Stimulated activated CD8-positive, alpha-beta memory T cell treated with anti-CD3 and anti-CD28 coated beads, Interleukin-4, amount 100 ng/mL, for 1 hour (primary cell): ENCODE measurements around the gene VWA8.
"Not testable (repeated sequence)": the region's sequence is repeated elsewhere in the genome, so short reads cannot be mapped to it uniquely, and the experiment has no call there.

ENCODE experiments used
- DNase-seq, 2 donors: peaks; one replicate each; pipeline ENCODE4 v3.0.0-alpha.2; 2020; ENCODE audit warnings: low read depth in 2 of 2, low spot score in 1 of 2

VWA8 gene

GRCh38 chr13:41859565-41859964, 101.3 kb downstream of the VWA8 start:
- DNase-seq: no peak

- no peak for DNase-seq
Measured at GRCh38 chr13:41858780-41859179, 102.1 kb downstream of the VWA8 start.

DNA sequence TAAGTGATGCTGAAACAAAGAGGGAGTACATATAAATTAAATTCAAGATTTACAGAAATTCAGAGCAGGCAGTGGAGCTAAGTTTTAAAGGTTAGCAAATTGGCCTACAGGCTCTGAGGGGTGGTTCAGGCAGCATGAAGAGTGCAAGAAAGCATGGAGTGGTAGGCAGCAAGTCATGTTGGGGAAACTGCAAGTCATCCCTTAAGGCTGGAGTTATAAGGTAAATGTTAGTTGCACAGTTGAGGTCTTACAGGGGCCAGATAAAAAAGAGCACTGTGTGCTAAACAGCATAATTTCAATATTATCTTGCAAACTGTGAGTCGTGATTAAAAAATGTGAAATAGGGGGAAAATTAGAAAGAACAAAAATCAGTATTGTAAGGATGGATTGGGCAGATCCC, 106.2 kb downstream of the VWA8 start:
- no peak for DNase-seq

- DNase-seq: no peak
Measured at GRCh38 chr13:41851351-41851750, 109.6 kb downstream of the VWA8 start.

GRCh38 chr13:41848435-41849255, 112.3 kb downstream of the VWA8 start:
- no peak for DNase-seq

- no peak for DNase-seq
Measured at GRCh38 chr13:41847216-41847615, 113.7 kb downstream of the VWA8 start.

- no peak for DNase-seq
Measured at GRCh38 chr13:41842036-41842620, 118.8 kb downstream of the VWA8 start.

DNA sequence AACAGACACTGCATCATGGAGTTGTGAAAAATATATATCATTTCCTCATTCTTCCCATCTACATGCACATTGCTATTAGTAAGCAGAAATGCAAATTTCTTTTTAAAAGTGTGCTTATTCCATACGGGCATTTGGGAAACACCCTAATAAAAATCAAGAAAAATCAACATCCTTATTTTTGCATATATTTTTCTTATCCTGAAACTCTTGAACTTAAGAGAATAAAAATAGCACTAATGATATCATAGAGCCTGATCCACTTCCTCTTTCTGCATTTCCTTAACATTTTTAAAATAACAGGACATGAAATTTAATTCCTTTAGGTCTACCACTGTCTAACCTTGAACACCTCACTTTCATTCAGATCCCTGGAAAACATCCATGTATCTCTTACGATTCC, 123.3 kb downstream of the VWA8 start:
- no peak for DNase-seq

- DNase-seq: no peak
Measured at GRCh38 chr13:41835871-41836270, 125.0 kb downstream of the VWA8 start.

DNA sequence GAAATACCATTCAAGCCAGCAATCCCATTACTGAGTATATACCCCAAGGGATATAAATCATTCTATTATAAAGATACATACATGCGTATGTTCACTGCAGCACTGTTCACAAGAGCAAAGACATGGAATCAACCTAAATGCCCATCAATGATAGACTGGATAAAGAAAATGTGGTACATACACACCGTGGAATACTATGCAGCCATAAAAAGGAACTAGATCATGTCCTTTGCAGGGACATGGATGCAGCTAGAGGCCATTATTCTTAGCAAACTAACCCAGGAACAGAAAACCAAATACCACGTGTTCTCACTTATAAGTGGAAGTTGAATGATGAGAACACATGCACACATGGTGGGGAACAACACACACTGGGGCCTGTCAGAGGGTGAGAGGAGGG, 126.2 kb downstream of the VWA8 start:
- not testable (repeated sequence) for DNase-seq

GRCh38 chr13:41833831-41834230, 127.1 kb downstream of the VWA8 start:
- DNase-seq: no peak

DNA sequence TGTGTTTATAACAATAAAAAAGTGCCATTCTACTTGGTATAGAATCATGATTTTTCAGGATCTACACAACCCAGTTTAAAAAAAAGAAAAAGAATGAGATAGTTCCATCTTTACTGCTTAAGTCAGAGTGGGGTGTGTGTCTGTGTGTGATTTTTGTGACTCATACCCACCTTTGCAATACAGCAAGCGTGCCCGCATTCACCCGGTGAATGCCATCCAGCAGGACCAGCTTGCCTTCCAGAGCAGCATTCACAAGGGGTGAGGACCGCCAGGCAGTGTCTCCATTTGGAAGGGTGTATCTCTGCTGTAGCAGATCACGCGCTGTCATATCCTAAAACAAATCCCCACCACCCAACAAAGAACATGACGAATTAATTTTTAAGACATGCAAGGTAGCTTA, 127.7 kb downstream of the VWA8 start:
- no peak for DNase-seq

GRCh38 chr13:41827507-41828213, 133.2 kb downstream of the VWA8 start:
- no peak for DNase-seq

- no peak for DNase-seq
Measured at GRCh38 chr13:41825691-41826090, 135.2 kb downstream of the VWA8 start.

- no peak for DNase-seq
Measured at GRCh38 chr13:41823476-41823875, 137.4 kb downstream of the VWA8 start.

GRCh38 chr13:41822560-41822959, 138.3 kb downstream of the VWA8 start:
- no peak for DNase-seq

GRCh38 chr13:41821238-41821594, 139.7 kb downstream of the VWA8 start:
- no peak for DNase-seq

GRCh38 chr13:41820581-41821237, 140.2 kb downstream of the VWA8 start:
- no peak for DNase-seq

DNA sequence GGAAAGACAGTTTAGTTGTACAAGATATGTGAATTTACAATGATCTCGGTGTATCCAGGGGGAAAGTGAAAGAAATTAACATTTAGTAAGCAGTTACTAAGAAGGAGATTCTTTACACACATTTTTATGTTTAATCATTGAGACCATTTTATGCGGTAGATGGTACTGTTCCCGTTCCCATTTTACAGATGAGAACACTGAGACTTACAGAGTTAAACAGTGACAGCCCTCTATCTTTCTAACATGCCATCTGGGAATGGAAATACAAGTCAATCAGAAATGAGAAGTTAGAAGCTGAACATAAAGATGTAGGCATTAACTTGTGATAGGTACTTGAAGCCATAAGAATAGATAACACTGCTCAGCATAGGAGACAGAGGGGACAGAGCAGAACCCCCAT, 144.9 kb downstream of the VWA8 start:
- DNase-seq: no peak

DNA sequence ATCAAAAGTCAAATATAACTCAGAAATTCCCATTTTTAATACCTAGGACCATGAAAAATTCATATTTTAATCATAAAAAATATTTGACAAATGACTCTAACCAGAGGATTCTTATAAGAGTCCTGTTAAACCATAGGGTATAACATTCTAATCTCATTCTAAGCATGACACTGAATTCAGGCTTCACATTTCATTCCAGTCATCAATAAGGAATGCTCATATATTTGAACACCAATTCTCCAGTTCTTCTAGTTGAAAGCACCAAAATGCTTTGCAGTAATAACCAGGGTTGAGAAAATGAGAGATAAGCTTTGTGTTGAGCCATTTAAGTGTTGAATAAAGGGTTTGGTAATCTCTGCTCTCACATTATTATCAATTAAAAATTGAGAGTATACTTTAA, 147.5 kb downstream of the VWA8 start:
- no peak for DNase-seq

- no peak for DNase-seq
Measured at GRCh38 chr13:41812851-41813250, 148.1 kb downstream of the VWA8 start.

- no peak for DNase-seq
Measured at GRCh38 chr13:41812237-41812636, 148.7 kb downstream of the VWA8 start.
